NCI-H82 treated with DMSO at 0.1 percent for 48 hours (cell line): ENCODE measurements around the gene ARMC9.
"Not testable (repeated sequence)": the region's sequence is repeated elsewhere in the genome, so short reads cannot be mapped to it uniquely, and the experiment has no call there.

Experiments
- DNase-seq: peaks from one replicate; lab custom pipeline; 2025; ENCODE audit not compliant: unreplicated experiment; lab: John Stamatoyannopoulos, UW

ARMC9 gene

GRCh38 chr2:231198291-231199173 lies at the start of gene ARMC9:
ARMC9 (plus strand) TSS chr2:231198631; CDS start chr2:231206239, 7,608 bp downstream.
- peak; percentile 92 for DNase-seq

- DNase-seq, result no peak
These were observed 45.5 kb upstream of the ARMC9 start for GRCh38 chr2:231152800-231153557.

GRCh38 chr2:231159306-231159705 lies 39.1 kb upstream of the ARMC9 start:
- no peak for DNase-seq

GRCh38 chr2:231160701-231161100 lies 37.7 kb upstream of the ARMC9 start:
- no peak for DNase-seq

- no peak for DNase-seq
These were observed 37.1 kb upstream of the ARMC9 start for GRCh38 chr2:231161252-231161839.

GRCh38 chr2:231161877-231162329 lies 36.5 kb upstream of the ARMC9 start:
- DNase-seq, result no peak

GRCh38 chr2:231163011-231163410 lies 35.4 kb upstream of the ARMC9 start:
- no peak for DNase-seq

- no peak for DNase-seq
These were observed 34.9 kb upstream of the ARMC9 start for GRCh38 chr2:231163414-231164095.

GRCh38 chr2:231167745-231168459 lies 30.5 kb upstream of the ARMC9 start:
- no peak for DNase-seq

- DNase-seq, result no peak
These were observed 29.8 kb upstream of the ARMC9 start for GRCh38 chr2:231168460-231169139.

GRCh38 chr2:231169488-231169887 lies 28.9 kb upstream of the ARMC9 start:
- DNase-seq, result no peak

- no peak for DNase-seq
These were observed 28.4 kb upstream of the ARMC9 start for GRCh38 chr2:231170055-231170454.

- no peak for DNase-seq
These were observed 26.4 kb upstream of the ARMC9 start for GRCh38 chr2:231172025-231172424.

GRCh38 chr2:231174211-231174651 lies 24.2 kb upstream of the ARMC9 start:
- DNase-seq, result no peak

- no peak for DNase-seq
These were observed 22.4 kb upstream of the ARMC9 start for GRCh38 chr2:231176066-231176465.

GRCh38 chr2:231177156-231178025 lies 21.0 kb upstream of the ARMC9 start:
- no peak for DNase-seq

GRCh38 chr2:231178805-231179204 lies 19.6 kb upstream of the ARMC9 start:
- DNase-seq, result not testable (repeated sequence)

GRCh38 chr2:231181860-231182512 lies 16.4 kb upstream of the ARMC9 start:
- DNase-seq, result peak; percentile 88
